Right lobe of liver (tissue), 6 donors: Measurements from ENCODE around the gene S1PR3. TPM values are rescaled to one million over a fixed set of nuclear protein-coding genes. Genes with fewer than 3 reads are reported as not detected.

Experiments used
- ATAC-seq, 4 donors: fragments of 200-7000 bp; cut with Tn5 transposase; one replicate each; pipeline ENCODE4 v1.9.1; 2020; ENCODE audit warnings: mild to moderate bottlenecking in 4 of 4, moderate library complexity in 4 of 4
- DNase-seq, 3 donors: peaks; one replicate each; pipeline ENCODE4 v3.0.0-alpha.2; 2020
- H3K27ac ChIP-seq, 3 donors: fragments of 200-600 bp; one replicate each; pipeline ENCODE4 v1.8.0; 2022
- H3K27me3 ChIP-seq, 2 donors: fragments of 200-600 bp; one replicate each; pipeline ENCODE4 v1.8.0; 2022
- H3K36me3 ChIP-seq, 4 donors: fragments of 200-600 bp; sonication (generic) in 1 of 4; one replicate each; pipeline versions ENCODE4 v1.5.1 to v1.8.0; 2017 to 2022; ENCODE audit warnings: control low read depth in 1 of 4
- H3K4me1 ChIP-seq, 4 donors: fragments of 200-600 bp; sonication (generic) in 1 of 4; one replicate each; pipeline versions ENCODE4 v1.5.1 to v1.8.0; 2017 to 2022; ENCODE audit warnings: control low read depth in 1 of 4
- H3K4me3 ChIP-seq, 3 donors: fragments of 200-600 bp; one replicate each; pipeline ENCODE4 v1.8.0; 2022
- H3K9me3 ChIP-seq, 4 donors: fragments of 200-600 bp; sonication (generic) in 1 of 4; one replicate each; pipeline versions ENCODE4 v1.5.1 to v1.8.0; 2017 to 2022; ENCODE audit warnings: control low read depth in 1 of 4
- CTCF ChIP-seq, 4 donors: fragments of 200-600 bp in 3 of 4; fragments of 450-650 bp in 1 of 4; IDR thresholded peaks; one replicate each; pipeline versions ENCODE4 v1.5.1 to v1.8.0; 2016 to 2022; ENCODE audit warnings: antibody characterized with exemption in 4 of 4, mild to moderate bottlenecking in 2 of 4
- POLR2A ChIP-seq: fragments of 450-650 bp; IDR thresholded peaks from one replicate; pipeline ENCODE4 v1.6.1; 2017; ENCODE audit warnings: antibody characterized with exemption, mild to moderate bottlenecking
- WGBS: methylation state at CpG from one replicate; pipeline ENCODE4 v1.1.6; 2018; ENCODE audit warnings: low coverage, low lambda C conversion rate; ENCODE audit not compliant: insufficient coverage; ENCODE audit errors: missing lambda C conversion rate; 5-methylcytosine and 5-hydroxymethylcytosine counted together
- intact Hi-C, 2 donors: fragments of 100-400 bp; cut with DNase I; formaldehyde crosslinking; loops; one replicate each; pipeline versions ENCODE4 v1.11.2 to v1.14.1; 2022
- total RNA-seq, 6 experiments: library from RNA; depleted of rRNA in 2 of 6; stranded (reverse); fragments of >200 nt in 2 of 6; fragmentation: NEBNext Ultra II Directional in 3 of 6; extraction: Animal tissue kit (Norgen Biotek cat#: 25700) in 3 of 6; gene quantifications; one replicate each; pipeline versions ENCODE4 v1.1.0 to v1.2.4, GENCODE V29; 2016 to 2023
- donor health status: DM: no; HTN: yes; CAD: no.
- donor health status: DM: no; HTN: no; CAD: no.
- donor health status: DM: no; HTN: no; CAD: no.
- donor health status: DM: no; HTN: yes; CAD: no.
- donor health status: DM: no; HTN: yes; CAD: no.

S1PR3 gene
- total RNA-seq, 6 experiments from 2014 or later: 1.0 to 9.5 (median 5.0) TPM

GRCh38 chr9:88954066-88954465 lies 37.2 kb upstream of the S1PR3 start:
- Histone ChIP-seq H3K27me3 (no peaks in the 10 kb centered on the region), H3K27ac (no peak overlapping the region), H3K9me3 (no peaks in the 10 kb centered on the region), H3K36me3 (no peaks in the 10 kb centered on the region), H3K4me1 (no peaks in the 10 kb centered on the region), H3K4me3 (no peak overlapping the region)
- ATAC-seq (no peak), DNase-seq (no peak)
- TF ChIP-seq POLR2A: no peak
- no peak for TF ChIP-seq CTCF (IDR thresholded peaks at IDR 0.05)
- WGBS: 61% methylated on average over 2 of the region's 2 CpGs
- intact Hi-C loops: no loop called here

- Histone ChIP-seq H3K4me3 (no peak overlapping the region), H3K4me1 (no peaks in the 10 kb centered on the region), H3K27ac (no peak overlapping the region), H3K27me3 (no peaks in the 10 kb centered on the region), H3K9me3 (no peaks in the 10 kb centered on the region), H3K36me3 (no peaks in the 10 kb centered on the region)
- DNase-seq (no peak), ATAC-seq (no peak)
- 92% methylated on average over 2 of the region's 3 CpGs for WGBS
- TF ChIP-seq CTCF (IDR thresholded peaks at IDR 0.05) (no peak), POLR2A (no peak)
- intact Hi-C loops: no loop called here
Measured at GRCh38 chr9:88957526-88957925, 33.7 kb upstream of the S1PR3 start.

GRCh38 chr9:88959727-88960469 lies 31.4 kb upstream of the S1PR3 start:
- ATAC-seq (no peak), DNase-seq (no peak)
- no peaks in the 10 kb centered on the region for H3K9me3 ChIP-seq
- no peak overlapping the region for H3K27ac ChIP-seq
- no peaks in the 10 kb centered on the region for H3K36me3 ChIP-seq
- TF ChIP-seq CTCF (IDR thresholded peaks at IDR 0.05) (no peak), POLR2A (no peak)
- no peaks in the 10 kb centered on the region for H3K4me1 ChIP-seq
- no peak overlapping the region for H3K4me3 ChIP-seq
- WGBS: 70% methylated on average over 3 of the region's 5 CpGs
- H3K27me3 ChIP-seq: no peaks in the 10 kb centered on the region
- intact Hi-C loops: no loop called here

GRCh38 chr9:88960632-88961031 lies 30.6 kb upstream of the S1PR3 start:
- 64% methylated on average over 3 of the region's 3 CpGs for WGBS
- intact Hi-C loops: no loop called here
- TF ChIP-seq CTCF (IDR thresholded peaks at IDR 0.05) (no peak), POLR2A (no peak)
- no peaks in the 10 kb centered on the region for H3K9me3 ChIP-seq
- ATAC-seq (no peak), DNase-seq (no peak)
- H3K4me1 ChIP-seq: no peaks in the 10 kb centered on the region
- H3K4me3 ChIP-seq: no peak overlapping the region
- no peaks in the 10 kb centered on the region for H3K27me3 ChIP-seq
- no peak overlapping the region for H3K27ac ChIP-seq
- no peaks in the 10 kb centered on the region for H3K36me3 ChIP-seq
